Subcutaneous adipose tissue (tissue), 4 donors: ENCODE data around the gene TMEM250. TPM values are rescaled to one million over a fixed set of nuclear protein-coding genes. Genes with fewer than 3 reads are reported as not detected.

Experiments
- total RNA-seq, 4 donors: library from RNA; depleted of rRNA; stranded (reverse); fragments of >200 nt; gene quantifications; one replicate each; pipeline ENCODE4 v1.1.0, GENCODE V29; 2016
- TF ChIP-seq, protein P1 (sequence below): fragments of 450-650 bp; IDR thresholded peaks from one replicate; pipeline ENCODE4 v1.5.1; 2016; ENCODE audit warnings: low read depth, mild to moderate bottlenecking, control low read depth, antibody characterized with exemption, moderate library complexity

TMEM250 gene
- total RNA-seq, 4 donors from 2014 or later, result 11.3 to 47.8 (median 19.6) TPM

- TF ChIP-seq, protein P1, sequence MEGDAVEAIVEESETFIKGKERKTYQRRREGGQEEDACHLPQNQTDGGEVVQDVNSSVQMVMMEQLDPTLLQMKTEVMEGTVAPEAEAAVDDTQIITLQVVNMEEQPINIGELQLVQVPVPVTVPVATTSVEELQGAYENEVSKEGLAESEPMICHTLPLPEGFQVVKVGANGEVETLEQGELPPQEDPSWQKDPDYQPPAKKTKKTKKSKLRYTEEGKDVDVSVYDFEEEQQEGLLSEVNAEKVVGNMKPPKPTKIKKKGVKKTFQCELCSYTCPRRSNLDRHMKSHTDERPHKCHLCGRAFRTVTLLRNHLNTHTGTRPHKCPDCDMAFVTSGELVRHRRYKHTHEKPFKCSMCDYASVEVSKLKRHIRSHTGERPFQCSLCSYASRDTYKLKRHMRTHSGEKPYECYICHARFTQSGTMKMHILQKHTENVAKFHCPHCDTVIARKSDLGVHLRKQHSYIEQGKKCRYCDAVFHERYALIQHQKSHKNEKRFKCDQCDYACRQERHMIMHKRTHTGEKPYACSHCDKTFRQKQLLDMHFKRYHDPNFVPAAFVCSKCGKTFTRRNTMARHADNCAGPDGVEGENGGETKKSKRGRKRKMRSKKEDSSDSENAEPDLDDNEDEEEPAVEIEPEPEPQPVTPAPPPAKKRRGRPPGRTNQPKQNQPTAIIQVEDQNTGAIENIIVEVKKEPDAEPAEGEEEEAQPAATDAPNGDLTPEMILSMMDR, result no peak
These were observed 597 bp upstream of the TMEM250 start for GRCh38 chr9:136119061-136119882.

DNA sequence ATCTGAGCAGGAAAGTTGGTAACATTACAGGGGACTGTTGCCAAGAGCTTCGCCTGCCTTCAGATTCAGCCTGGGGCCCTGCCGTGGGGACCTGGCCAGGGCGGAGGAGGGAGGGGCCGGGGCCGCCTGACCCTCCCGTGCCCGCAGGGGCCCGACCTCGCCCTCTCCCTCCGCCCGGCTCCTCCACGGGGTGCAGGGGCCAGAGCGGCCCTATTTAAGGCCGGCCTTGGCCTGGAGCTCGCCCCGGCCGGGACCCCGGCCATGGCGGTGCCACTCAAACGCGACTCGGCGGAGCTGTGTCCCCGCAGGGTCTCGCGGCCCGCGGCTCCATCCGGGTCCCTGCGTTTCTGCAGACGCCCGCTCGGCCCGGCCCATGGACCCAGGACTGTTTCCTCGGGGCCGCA lies 757 bp downstream of the TMEM250 start:
- TF ChIP-seq, protein P1, result no peak

DNA sequence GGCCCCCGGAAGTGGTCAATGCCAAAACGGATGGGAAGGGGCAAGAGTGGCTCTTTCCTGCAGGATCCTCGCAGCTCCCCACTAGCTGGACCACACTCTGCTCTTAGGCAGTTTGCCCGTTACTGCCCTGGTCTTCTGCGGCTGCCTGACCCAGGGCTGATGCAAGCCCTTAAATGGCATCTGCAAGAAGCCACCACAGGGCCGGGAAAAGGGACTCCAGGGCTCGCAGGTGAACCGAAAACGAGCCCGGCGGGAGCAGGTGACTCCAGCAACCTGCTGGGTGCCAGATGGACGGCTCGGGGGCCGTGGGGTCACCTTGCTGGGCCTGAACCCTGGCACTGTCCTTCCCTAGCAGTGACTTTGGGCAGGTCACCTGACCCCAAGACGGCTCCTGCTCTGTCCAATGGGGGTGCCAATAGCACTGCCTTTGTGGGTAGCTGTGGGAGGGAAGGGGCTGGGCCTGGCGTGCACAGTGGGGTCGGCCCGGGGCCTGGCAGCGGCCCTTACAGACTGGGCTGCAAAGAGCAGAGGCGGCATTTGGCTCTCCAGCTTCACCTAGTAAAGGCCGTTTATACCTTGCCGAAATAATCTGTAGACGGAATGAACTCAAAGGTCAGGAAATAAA lies 1.3 kb downstream of the TMEM250 start:
- TF ChIP-seq, protein P1, result no peak

DNA sequence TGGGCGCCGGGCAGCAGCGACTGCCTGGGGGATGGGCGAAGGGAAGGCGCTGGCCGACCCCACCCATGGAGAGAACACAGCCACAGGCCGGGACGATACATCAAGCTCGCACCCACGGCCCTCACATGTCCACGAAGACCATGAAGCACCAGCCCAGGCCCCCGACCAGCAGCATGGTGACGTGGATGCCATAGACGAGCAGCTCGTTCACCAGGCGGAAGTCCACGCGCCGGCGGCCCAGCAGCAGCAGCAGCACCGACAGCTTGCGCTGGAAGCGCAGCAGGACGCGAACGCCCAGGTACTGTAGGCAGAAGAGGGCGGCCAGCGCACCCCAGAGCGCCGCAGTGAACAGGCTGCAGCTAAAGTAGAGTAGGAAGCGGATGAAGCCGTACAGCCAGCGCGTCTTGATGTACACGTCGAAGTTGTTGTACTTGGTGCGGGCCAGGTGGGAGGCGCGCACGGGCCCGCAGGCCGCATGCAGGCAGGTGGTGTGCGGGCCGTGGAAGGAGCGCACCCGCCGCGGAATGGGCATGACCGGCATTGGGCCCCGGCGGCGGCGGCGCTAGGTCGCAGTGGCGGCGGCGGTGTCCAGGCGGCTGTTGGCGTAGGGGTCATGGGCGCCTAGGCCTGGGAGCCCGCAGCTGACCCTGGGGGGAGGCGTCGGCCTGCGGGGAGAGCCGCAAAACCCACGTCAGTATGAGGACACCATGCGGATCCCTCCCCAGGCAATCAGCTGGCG lies 2.1 kb downstream of the TMEM250 start:
- TF ChIP-seq, protein P1, result no peak

GRCh38 chr9:136115641-136116359 lies 2.9 kb downstream of the TMEM250 start:
- TF ChIP-seq, protein P1, result no peak

- TF ChIP-seq, protein P1, result no peak
These were observed 3.5 kb downstream of the TMEM250 start for GRCh38 chr9:136115206-136115605.
